Transverse colon (tissue), 4 donors: ENCODE data around the gene SBF2.

Source experiments
- CTCF ChIP-seq, 5 experiments: fragments of 200-600 bp in 3 of 5; fragments of 450-650 bp in 2 of 5; sonication (generic) in 3 of 5; IDR thresholded peaks; 1 replicate in 2 of 5; 2 replicates in 3 of 5; pipeline ENCODE4 v1.5.1; 2016 to 2017; ENCODE audit warnings: antibody characterized with exemption in 5 of 5, inconsistent platforms in 3 of 5, mild to moderate bottlenecking in 2 of 5, moderate library complexity in 1 of 5
- POLR2AphosphoS5 ChIP-seq, 3 donors: sonication (generic); formaldehyde crosslinking; IDR thresholded peaks; one replicate each; pipeline ENCODE4 v1.6.1; 2016; ENCODE audit warnings: antibody characterized with exemption in 3 of 3

- TF ChIP-seq POLR2AphosphoS5 (IDR thresholded peaks at IDR 0.05) (no peak), CTCF (IDR thresholded peaks at IDR 0.05) (peak; percentile 65 to 74 (median 69))
These were observed 431.9 kb downstream of the SBF2 start for GRCh38 chr11:9861860-9862725.
